ENCODE results near the gene LZIC. TPM values are rescaled to one million over a fixed set of nuclear protein-coding genes. Genes with fewer than 3 reads are reported as not detected.

LZIC gene
- total and polyA plus RNA-seq, 2 of the 13 experiments (the other 11 are each of a cell fraction or from before 2014, with no cell fraction given) = 25.2 to 71.8 TPM

DNA sequence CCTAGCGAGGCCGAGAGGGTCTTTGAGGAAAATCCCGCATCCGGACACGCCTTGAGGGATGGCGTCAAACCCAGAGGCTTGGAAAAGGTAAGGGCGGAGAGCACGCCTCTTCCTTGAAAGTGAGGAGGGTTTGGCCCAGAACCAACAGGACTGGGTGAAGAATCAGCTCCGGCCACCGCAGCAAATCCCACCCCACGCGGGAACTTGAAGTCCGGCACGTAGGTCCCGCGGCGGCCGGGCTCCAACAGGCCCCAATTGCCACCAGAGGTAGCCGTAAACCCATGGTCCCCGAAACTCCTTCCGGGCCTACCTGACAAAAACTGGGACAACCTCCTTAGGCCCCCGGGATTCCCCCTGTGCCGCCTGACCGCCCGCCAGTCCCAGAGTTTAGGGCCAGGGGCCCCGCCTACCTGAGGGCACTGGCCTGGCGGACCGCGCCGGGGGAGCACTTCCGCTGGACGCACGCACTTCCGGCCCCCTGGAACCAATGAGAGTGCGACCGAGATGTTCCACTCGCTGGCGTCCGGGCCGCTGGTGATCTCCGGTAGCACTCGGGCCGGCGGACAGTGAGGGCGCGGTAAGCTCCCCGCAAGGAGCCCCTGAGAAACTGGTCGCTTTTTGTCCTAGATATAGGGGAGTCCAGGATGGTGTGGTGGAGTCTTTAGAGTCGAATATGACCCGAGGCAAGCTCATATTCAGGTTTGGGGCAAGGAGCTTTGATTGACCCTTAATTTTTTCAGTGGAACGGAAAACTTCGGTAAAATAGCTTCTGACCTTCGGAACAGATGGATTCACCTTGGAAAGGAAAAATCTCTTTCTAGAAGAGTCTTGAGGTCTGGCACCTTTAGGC, at the start of gene LZIC, which contains the start of gene NMNAT1 (continued):
- TF ChIP-seq TAF15 (IDR thresholded peaks at IDR 0.05; ENCODE audit: low read depth, low read length, poor library complexity, severe bottlenecking) (peak; percentile 92), LCORL (IDR thresholded peaks at IDR 0.05) (no peak), LCORL (CRISPR knock-in tag; IDR thresholded peaks at IDR 0.05) (peak; percentile 86), KLF9 (CRISPR knock-in tag; IDR thresholded peaks at IDR 0.05; ENCODE audit: low read depth) (peak; percentile 98), NFATC3 (CRISPR knock-in tag; IDR thresholded peaks at IDR 0.05) (no peak), ZFP1 (CRISPR knock-in tag; IDR thresholded peaks at IDR 0.05) (peak; percentile 70; the same call in 1 of the 2 replicates), JARID2 (CRISPR knock-in tag; IDR thresholded peaks at IDR 0.05; ENCODE audit: insufficient replicate concordance) (no peak), ZNF761 (CRISPR knock-in tag; conservative IDR thresholded peaks at IDR 0.05) (0 out of 2 replicates have a peak, but pooled peaks have one; percentile 22), ZMYM2 (CRISPR knock-in tag; IDR thresholded peaks at IDR 0.05) (no peak), KDM5A (IDR thresholded peaks at IDR 0.05; ENCODE audit: borderline replicate concordance, low read length) (peak; percentile 99), NFE2L2 (IDR thresholded peaks at IDR 0.05; ENCODE audit: low read length) (peak; percentile 31; the same call in 1 of the 2 replicates), NFIC (IDR thresholded peaks at IDR 0.05; ENCODE audit: low read length) (peak; percentile 38), ATRX (CRISPR knock-in tag; IDR thresholded peaks at IDR 0.05; ENCODE audit: borderline replicate concordance) (no peak; the same call in 1 of the 2 replicates), AGO2 (optimal IDR thresholded peaks at IDR 0.05; ENCODE audit: low read depth, low read length) (peak; percentile 74), ZNF34 (CRISPR knock-in tag; IDR thresholded peaks at IDR 0.05; ENCODE audit: borderline replicate concordance) (0 out of 2 replicates have a peak, but pooled peaks have one; percentile 65), ZNF746 (CRISPR knock-in tag; IDR thresholded peaks at IDR 0.05) (peak; percentile 43; the same call in 1 of the 2 replicates), ZNF557 (CRISPR knock-in tag; IDR thresholded peaks at IDR 0.05) (no peak), ZNF816 (CRISPR knock-in tag; IDR thresholded peaks at IDR 0.05; ENCODE audit: borderline replicate concordance) (no peak; the same call in 1 of the 2 replicates), RAD21 (CRISPR knock-in tag; IDR thresholded peaks at IDR 0.05) (peak; percentile 68), ZFAT (CRISPR knock-in tag; conservative IDR thresholded peaks at IDR 0.05) (0 out of 2 replicates have a peak, but pooled peaks have one; percentile 64), HES4 (CRISPR knock-in tag; IDR thresholded peaks at IDR 0.05; ENCODE audit: borderline replicate concordance) (peak; percentile 53; the same call in 1 of the 2 replicates), ZNF468 (CRISPR knock-in tag; IDR thresholded peaks at IDR 0.05) (no peak), SETDB1 (CRISPR knock-in tag; IDR thresholded peaks at IDR 0.05; ENCODE audit: borderline replicate concordance) (no peak), CENPT (CRISPR knock-in tag; IDR thresholded peaks at IDR 0.05; ENCODE audit: low read depth) (peak; percentile 70; the same call in 1 of the 2 replicates), SALL1 (CRISPR knock-in tag; IDR thresholded peaks at IDR 0.05) (peak; percentile 59; the same call in 1 of the 2 replicates), ZNF24 (IDR thresholded peaks at IDR 0.05) (peak; percentile 75; the same call in 1 of the 2 replicates)
- TF ChIP-seq, protein P1, sequence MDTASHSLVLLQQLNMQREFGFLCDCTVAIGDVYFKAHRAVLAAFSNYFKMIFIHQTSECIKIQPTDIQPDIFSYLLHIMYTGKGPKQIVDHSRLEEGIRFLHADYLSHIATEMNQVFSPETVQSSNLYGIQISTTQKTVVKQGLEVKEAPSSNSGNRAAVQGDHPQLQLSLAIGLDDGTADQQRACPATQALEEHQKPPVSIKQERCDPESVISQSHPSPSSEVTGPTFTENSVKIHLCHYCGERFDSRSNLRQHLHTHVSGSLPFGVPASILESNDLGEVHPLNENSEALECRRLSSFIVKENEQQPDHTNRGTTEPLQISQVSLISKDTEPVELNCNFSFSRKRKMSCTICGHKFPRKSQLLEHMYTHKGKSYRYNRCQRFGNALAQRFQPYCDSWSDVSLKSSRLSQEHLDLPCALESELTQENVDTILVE (CRISPR knock-in tag; IDR thresholded peaks at IDR 0.05) = peak; percentile 94
- TF ChIP-seq, protein P2, sequence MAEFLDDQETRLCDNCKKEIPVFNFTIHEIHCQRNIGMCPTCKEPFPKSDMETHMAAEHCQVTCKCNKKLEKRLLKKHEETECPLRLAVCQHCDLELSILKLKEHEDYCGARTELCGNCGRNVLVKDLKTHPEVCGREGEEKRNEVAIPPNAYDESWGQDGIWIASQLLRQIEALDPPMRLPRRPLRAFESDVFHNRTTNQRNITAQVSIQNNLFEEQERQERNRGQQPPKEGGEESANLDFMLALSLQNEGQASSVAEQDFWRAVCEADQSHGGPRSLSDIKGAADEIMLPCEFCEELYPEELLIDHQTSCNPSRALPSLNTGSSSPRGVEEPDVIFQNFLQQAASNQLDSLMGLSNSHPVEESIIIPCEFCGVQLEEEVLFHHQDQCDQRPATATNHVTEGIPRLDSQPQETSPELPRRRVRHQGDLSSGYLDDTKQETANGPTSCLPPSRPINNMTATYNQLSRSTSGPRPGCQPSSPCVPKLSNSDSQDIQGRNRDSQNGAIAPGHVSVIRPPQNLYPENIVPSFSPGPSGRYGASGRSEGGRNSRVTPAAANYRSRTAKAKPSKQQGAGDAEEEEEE (CRISPR knock-in tag; IDR thresholded peaks at IDR 0.05; ENCODE audit: borderline replicate concordance) = no peak
- TF ChIP-seq, protein P3, sequence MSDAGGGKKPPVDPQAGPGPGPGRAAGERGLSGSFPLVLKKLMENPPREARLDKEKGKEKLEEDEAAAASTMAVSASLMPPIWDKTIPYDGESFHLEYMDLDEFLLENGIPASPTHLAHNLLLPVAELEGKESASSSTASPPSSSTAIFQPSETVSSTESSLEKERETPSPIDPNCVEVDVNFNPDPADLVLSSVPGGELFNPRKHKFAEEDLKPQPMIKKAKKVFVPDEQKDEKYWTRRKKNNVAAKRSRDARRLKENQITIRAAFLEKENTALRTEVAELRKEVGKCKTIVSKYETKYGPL (CRISPR knock-in tag; IDR thresholded peaks at IDR 0.05) = no peak
